Mucosa of rectum (tissue), 2 donors: ENCODE results near the gene BORCS6.
"Not testable (repeated sequence)": the region's sequence is repeated elsewhere in the genome, so short reads cannot be mapped to it uniquely, and the experiment has no call there.

Experiments used
- H3K27ac ChIP-seq, 2 donors: one replicate each; pipeline ENCODE4 v1.7.0; 2013; ENCODE audit warnings: inconsistent platforms in 2 of 2, low read depth in 2 of 2, low read length in 2 of 2
- H3K27me3 ChIP-seq, 2 donors: one replicate each; pipeline ENCODE4 v1.7.0; 2013; ENCODE audit warnings: low read length in 2 of 2; ENCODE audit not compliant: control insufficient read depth in 2 of 2, insufficient read depth in 2 of 2
- H3K36me3 ChIP-seq, 2 donors: one replicate each; pipeline ENCODE4 v1.7.0; 2013; ENCODE audit warnings: low read length in 2 of 2; ENCODE audit not compliant: control insufficient read depth in 2 of 2, insufficient read depth in 2 of 2
- H3K4me1 ChIP-seq, 2 donors: one replicate each; pipeline ENCODE4 v1.7.0; 2013; ENCODE audit warnings: low read length in 2 of 2, mild to moderate bottlenecking in 1 of 2; ENCODE audit not compliant: control insufficient read depth in 2 of 2, insufficient read depth in 2 of 2
- H3K4me3 ChIP-seq, 2 donors: one replicate each; pipeline ENCODE4 v1.7.0; 2013; ENCODE audit warnings: low read length in 2 of 2
- H3K9ac ChIP-seq, 2 donors: one replicate each; pipeline ENCODE4 v1.7.0; 2013; ENCODE audit warnings: low read length in 2 of 2, low read depth in 1 of 2, mild to moderate bottlenecking in 1 of 2
- H3K9me3 ChIP-seq, 2 donors: one replicate each; pipeline ENCODE4 v1.7.0; 2013; ENCODE audit warnings: low read length in 2 of 2; ENCODE audit not compliant: control insufficient read depth in 2 of 2
- donor health status: healthy.
- donor health status: Normal muscosa, but diverticular disease.

The BORCS6 gene

GRCh38 chr17:8173056-8173870, 16.7 kb downstream of the BORCS6 start:
- H3K9ac ChIP-seq: peak overlapping the region; percentile 61 to 65
- peak overlapping the region; percentile 82 to 89 for H3K27ac ChIP-seq
- no peaks in the 10 kb centered on the region for H3K27me3 ChIP-seq
- H3K4me1 ChIP-seq: peaks cover 21 to 25% of the 10 kb centered on the region in 2 donors
- H3K36me3 ChIP-seq: no peaks in the 10 kb centered on the region
- peak overlapping the region; percentile 66 to 74 for H3K4me3 ChIP-seq
- H3K9me3 ChIP-seq: no peaks in the 10 kb centered on the region

- not testable (repeated sequence) for H3K4me3 ChIP-seq, H3K36me3 ChIP-seq, H3K27ac ChIP-seq
These were observed 19.8 kb downstream of the BORCS6 start for GRCh38 chr17:8170186-8170585.

DNA sequence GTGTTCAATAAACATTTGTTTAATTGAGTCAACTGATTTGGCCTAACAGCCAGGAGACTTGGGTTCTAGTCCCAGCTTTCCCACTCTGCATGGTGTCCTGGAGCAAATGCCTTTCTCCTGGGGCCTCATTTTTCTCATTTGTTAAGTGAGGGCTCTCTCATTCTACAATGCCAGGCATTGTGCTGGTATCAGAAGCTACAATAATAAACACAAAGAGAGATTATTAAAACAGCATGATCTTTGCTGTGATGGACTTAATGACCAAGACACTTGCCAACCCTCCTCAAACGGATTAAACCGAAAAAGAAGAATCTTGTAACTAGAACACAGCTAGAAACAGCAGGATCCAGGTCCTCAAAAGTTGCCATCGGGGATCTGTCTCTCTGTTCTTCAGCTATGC, 22.5 kb downstream of the BORCS6 start:
- Histone ChIP-seq H3K9ac (no peak overlapping the region), H3K36me3 (no peaks in the 10 kb centered on the region), H3K9me3 (no peaks in the 10 kb centered on the region), H3K27me3 (no peaks in the 10 kb centered on the region), H3K27ac (no peak overlapping the region), H3K4me3 (no peak overlapping the region), H3K4me1 (peaks cover 14 to 20% of the 10 kb centered on the region in 2 donors)

More at GRCh38 chr17:8170186-8170585, 19.8 kb downstream of the BORCS6 start:
- H3K27me3 ChIP-seq, H3K9me3 ChIP-seq, H3K4me1 ChIP-seq, H3K9ac ChIP-seq: not testable (repeated sequence)

DNA sequence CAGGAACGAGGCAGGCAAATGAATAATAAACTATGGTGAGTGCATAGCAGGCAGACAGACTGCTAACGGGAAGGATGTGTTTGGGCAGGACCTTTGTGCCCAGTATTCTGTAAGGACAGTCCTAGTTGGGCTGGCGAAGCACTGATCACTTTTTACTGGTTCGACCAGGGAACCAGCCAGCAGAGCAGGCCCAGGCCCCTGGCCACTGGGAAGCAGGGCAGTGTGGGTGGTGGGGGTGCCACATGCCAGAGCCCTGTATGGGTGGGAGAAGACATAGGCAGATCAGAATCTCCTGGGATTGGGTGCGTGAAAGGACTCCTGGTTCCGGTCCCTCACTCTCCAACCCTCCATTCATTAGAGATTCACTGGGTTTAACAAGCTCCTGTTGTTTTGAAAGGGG, 23.2 kb downstream of the BORCS6 start:
- Histone ChIP-seq H3K27ac (no peak overlapping the region), H3K4me3 (no peak overlapping the region)

DNA sequence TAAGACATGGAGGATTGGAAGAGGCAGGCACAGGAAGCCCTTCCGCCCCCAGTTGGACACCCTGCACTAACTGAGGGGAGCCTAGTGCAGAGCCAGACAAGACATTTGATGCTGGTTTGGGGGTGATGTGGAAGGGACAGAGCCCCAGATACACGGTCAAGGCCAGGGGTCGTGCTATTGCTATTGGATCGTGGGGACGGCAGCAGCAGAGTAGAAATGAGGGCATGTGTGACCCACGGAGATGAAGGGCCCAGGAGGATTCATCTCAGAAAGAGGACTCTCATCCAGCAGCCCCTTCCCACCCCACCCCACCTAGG, 25.2 kb downstream of the BORCS6 start:
- Histone ChIP-seq H3K4me3 (no peak overlapping the region), H3K9ac (no peak overlapping the region), H3K9me3 (no peaks in the 10 kb centered on the region)

More for the DNA sequence above, 23.2 kb downstream of the BORCS6 start:
- Histone ChIP-seq H3K36me3 (no peaks in the 10 kb centered on the region), H3K9ac (no peak overlapping the region), H3K27me3 (no peaks in the 10 kb centered on the region), H3K4me1 (peaks cover 19 to 24% of the 10 kb centered on the region in 2 donors), H3K9me3 (no peaks in the 10 kb centered on the region)

DNA sequence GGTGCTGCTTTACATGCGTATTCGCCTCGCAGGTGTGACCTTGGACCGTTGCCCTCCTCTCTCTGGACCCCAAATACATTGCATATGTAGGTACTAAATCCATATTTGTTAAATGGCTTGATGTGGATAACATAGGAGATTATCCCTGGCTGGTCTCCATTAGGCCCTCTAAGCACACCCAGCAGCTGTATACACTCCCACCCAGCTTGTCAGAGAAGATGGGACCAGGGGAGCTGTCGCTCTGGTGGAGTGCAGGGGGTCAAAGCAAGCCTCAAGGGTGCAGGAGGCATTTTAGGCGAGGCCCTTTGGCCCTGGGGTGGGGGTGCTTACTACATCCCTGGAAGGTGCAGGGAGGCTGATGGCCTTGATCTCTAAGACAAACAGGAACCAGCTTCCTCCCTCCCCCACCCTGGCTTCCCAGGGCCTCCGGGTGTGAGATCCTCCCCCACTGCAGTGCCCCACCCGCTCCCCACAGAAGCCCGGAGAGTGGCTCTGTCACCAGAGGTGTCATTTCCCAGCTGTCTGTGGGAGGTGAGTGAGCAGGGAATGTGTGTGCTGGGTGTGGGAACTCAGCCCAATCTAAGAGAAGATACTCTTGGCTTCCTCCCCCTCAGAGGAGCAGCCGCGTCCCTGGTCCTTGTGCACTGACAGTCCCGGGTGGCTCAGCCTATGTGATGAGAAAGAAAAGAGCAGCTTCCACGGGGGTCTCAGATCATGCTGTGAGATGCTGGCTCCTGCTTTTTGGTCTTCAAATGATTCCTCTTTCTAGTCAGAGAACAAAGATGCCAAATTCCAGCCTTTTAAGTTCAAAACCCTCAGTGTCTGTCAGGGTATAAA, 25.8 kb downstream of the BORCS6 start:
- H3K9me3 ChIP-seq: no peaks in the 10 kb centered on the region
- peaks cover 16 to 17% of the 10 kb centered on the region in 2 donors for H3K36me3 ChIP-seq
- peak overlapping the region; percentile 95 to 99 for H3K27ac ChIP-seq
- H3K27me3 ChIP-seq: no peaks in the 10 kb centered on the region
- peak overlapping the region; percentile 30 to 45 for H3K4me3 ChIP-seq
- H3K4me1 ChIP-seq: peaks cover 36 to 37% of the 10 kb centered on the region in 2 donors
- peak overlapping the region; percentile 45 to 60 for H3K9ac ChIP-seq

More for the DNA sequence above, 25.2 kb downstream of the BORCS6 start:
- Histone ChIP-seq H3K36me3 (peaks cover 12 to 13% of the 10 kb centered on the region in 2 donors), H3K4me1 (peaks cover 36% of the 10 kb centered on the region in 2 donors), H3K27me3 (no peaks in the 10 kb centered on the region), H3K27ac (peak overlapping the region; percentile 95 to 99)

GRCh38 chr17:8162997-8163977, 26.7 kb downstream of the BORCS6 start:
- peak overlapping the region; percentile 54 to 69 for H3K4me3 ChIP-seq
- peak overlapping the region; percentile 82 to 100 for H3K9ac ChIP-seq

GRCh38 chr17:8162233-8162996, 27.6 kb downstream of the BORCS6 start, which contains the start of gene VAMP2:
Gene VAMP2 (minus strand): TSS chr17:8162948. CDS start chr17:8162879, 69 bp downstream.
- Histone ChIP-seq H3K9me3 (no peaks in the 10 kb centered on the region), H3K27ac (peak within 1 kb of the TSS; percentile 95 to 99), H3K27me3 (no peaks in the 10 kb centered on the region), H3K36me3 (peaks cover 16 to 17% of the 10 kb centered on the region in 2 donors), H3K4me1 (peaks cover 41 to 43% of the 10 kb centered on the region in 2 donors), H3K9ac (peak within 1 kb of the TSS; percentile 96 to 100), H3K4me3 (peak within 1 kb of the TSS; percentile 82 to 89)

More at GRCh38 chr17:8162997-8163977, 26.7 kb downstream of the BORCS6 start:
- Histone ChIP-seq H3K36me3 (peaks cover 16 to 17% of the 10 kb centered on the region in 2 donors), H3K27me3 (no peaks in the 10 kb centered on the region), H3K4me1 (peaks cover 41 to 43% of the 10 kb centered on the region in 2 donors), H3K9me3 (no peaks in the 10 kb centered on the region), H3K27ac (peak overlapping the region; percentile 95 to 99)
